NT2/D1 (cell line): Measurements from ENCODE around the gene ARHGEF37.
"Not testable (repeated sequence)": the region's sequence is repeated elsewhere in the genome, so short reads cannot be mapped to it uniquely, and the experiment has no call there.

ENCODE experiments used
- DNase-seq: peaks from one replicate; pipeline ENCODE4 v3.0.0-alpha.2; 2011; ENCODE audit warnings: low read depth, low spot score
- H3K27me3 ChIP-seq: 2 replicates; pipeline ENCODE4 v1.6.0; 2011; ENCODE audit warnings: mild to moderate bottlenecking; ENCODE audit not compliant: insufficient read length, insufficient read depth
- H3K36me3 ChIP-seq: 2 replicates; pipeline ENCODE4 v1.6.1; 2011; ENCODE audit warnings: mild to moderate bottlenecking, low read length, mixed read lengths; ENCODE audit not compliant: insufficient read depth, insufficient read length
- H3K4me1 ChIP-seq: 2 replicates; pipeline ENCODE4 v1.5.1; 2011; ENCODE audit not compliant: insufficient read depth, insufficient read length
- H3K4me3 ChIP-seq: 2 replicates; pipeline ENCODE4 v1.5.1; 2011; ENCODE audit warnings: low read depth; ENCODE audit not compliant: insufficient read length
- H3K9ac ChIP-seq: 2 replicates; pipeline ENCODE4 v1.6.0; 2011; ENCODE audit warnings: low read depth; ENCODE audit not compliant: insufficient read length
- H3K9me3 ChIP-seq: 2 replicates; pipeline ENCODE4 v1.5.1; 2011; ENCODE audit warnings: mild to moderate bottlenecking, low read length; ENCODE audit not compliant: insufficient read depth
- SUZ12 ChIP-seq: IDR thresholded peaks from 2 replicates; pipeline ENCODE4 v1.6.1; 2011; ENCODE audit not compliant: insufficient read length, insufficient read depth; ENCODE audit errors: extremely low read depth
- YY1 ChIP-seq: IDR thresholded peaks from 2 replicates; pipeline ENCODE4 v1.6.1; 2011; ENCODE audit not compliant: insufficient read length, insufficient read depth
- ZNF274 ChIP-seq: IDR thresholded peaks from 2 replicates; pipeline ENCODE4 v1.6.1; 2011; ENCODE audit warnings: mild to moderate bottlenecking, low read depth, low read length

Gene ARHGEF37

GRCh38 chr5:149581192-149581861, at the start of gene ARHGEF37:
ARHGEF37 (plus strand) TSS chr5:149581498; CDS start chr5:149597770, 16,272 bp downstream.
- no peaks in the 10 kb centered on the region for H3K9me3 ChIP-seq
- H3K36me3 ChIP-seq: no peaks in the 10 kb centered on the region
- peak within 1 kb of the TSS; percentile 46 for H3K4me3 ChIP-seq
- peaks cover 4% of the 10 kb centered on the region for H3K4me1 ChIP-seq
- peak within 1 kb of the TSS; percentile 66 for H3K9ac ChIP-seq
- TF ChIP-seq ZNF274: no peak
- TF ChIP-seq SUZ12: no peak
- no peak for TF ChIP-seq YY1
- H3K27me3 ChIP-seq: peaks cover 24% of the 10 kb centered on the region
- DNase-seq: no peak

- no peak for TF ChIP-seq YY1
- no peak for TF ChIP-seq SUZ12
- no peak for TF ChIP-seq ZNF274
- no peak overlapping the region for H3K9ac ChIP-seq
- H3K27me3 ChIP-seq: no peaks in the 10 kb centered on the region
- DNase-seq: no peak
- H3K4me3 ChIP-seq: no peak overlapping the region
- no peaks in the 10 kb centered on the region for H3K4me1 ChIP-seq
- peaks cover 29% of the 10 kb centered on the region for H3K36me3 ChIP-seq
- H3K9me3 ChIP-seq: no peaks in the 10 kb centered on the region
These were observed 48.9 kb upstream of the ARHGEF37 start for GRCh38 chr5:149532413-149532812.

- H3K36me3 ChIP-seq: peaks cover 29% of the 10 kb centered on the region
- H3K9me3 ChIP-seq, H3K4me3 ChIP-seq, H3K27me3 ChIP-seq, H3K4me1 ChIP-seq, DNase-seq, H3K9ac ChIP-seq: not testable (repeated sequence)
These were observed 45.5 kb upstream of the ARHGEF37 start for GRCh38 chr5:149535787-149536186.

GRCh38 chr5:149537374-149537975, 43.8 kb upstream of the ARHGEF37 start:
- H3K9me3 ChIP-seq: no peaks in the 10 kb centered on the region

GRCh38 chr5:149540089-149540488, 41.2 kb upstream of the ARHGEF37 start:
- Histone ChIP-seq H3K4me1 (no peaks in the 10 kb centered on the region), H3K27me3 (no peaks in the 10 kb centered on the region), H3K9me3 (no peaks in the 10 kb centered on the region), H3K4me3 (no peak overlapping the region), H3K9ac (no peak overlapping the region), H3K36me3 (peaks cover 43% of the 10 kb centered on the region)
- no peak for TF ChIP-seq SUZ12
- no peak for TF ChIP-seq ZNF274
- no peak for TF ChIP-seq YY1
- no peak for DNase-seq

More at GRCh38 chr5:149537374-149537975, 43.8 kb upstream of the ARHGEF37 start:
- H3K36me3 ChIP-seq: peaks cover 30% of the 10 kb centered on the region
- no peak overlapping the region for H3K4me3 ChIP-seq
- TF ChIP-seq YY1 (no peak), SUZ12 (no peak), ZNF274 (no peak)
- DNase-seq: no peak
- H3K9ac ChIP-seq: no peak overlapping the region
- no peaks in the 10 kb centered on the region for H3K27me3 ChIP-seq
- H3K4me1 ChIP-seq: no peaks in the 10 kb centered on the region

GRCh38 chr5:149541893-149542292, 39.4 kb upstream of the ARHGEF37 start:
- no peak for DNase-seq
- H3K36me3 ChIP-seq: peaks cover 54% of the 10 kb centered on the region
- H3K4me3 ChIP-seq: no peak overlapping the region
- TF ChIP-seq SUZ12: no peak
- no peak for TF ChIP-seq YY1
- H3K4me1 ChIP-seq: peaks cover 4% of the 10 kb centered on the region
- no peaks in the 10 kb centered on the region for H3K9me3 ChIP-seq
- H3K27me3 ChIP-seq: no peaks in the 10 kb centered on the region
- H3K9ac ChIP-seq: no peak overlapping the region

GRCh38 chr5:149543361-149544027, 37.8 kb upstream of the ARHGEF37 start:
- TF ChIP-seq SUZ12 (no peak), YY1 (no peak), ZNF274 (no peak)
- no peak overlapping the region for H3K9ac ChIP-seq
- no peak for DNase-seq
- peaks cover 4% of the 10 kb centered on the region for H3K4me1 ChIP-seq
- H3K4me3 ChIP-seq: no peak overlapping the region
- H3K36me3 ChIP-seq: peaks cover 65% of the 10 kb centered on the region
- no peaks in the 10 kb centered on the region for H3K27me3 ChIP-seq
- no peaks in the 10 kb centered on the region for H3K9me3 ChIP-seq
